Effector memory CD8-positive, alpha-beta T cell (primary cell): ENCODE results near the gene RDM1.

Source experiments
- ATAC-seq: fragments of 150-1000 bp; cut with Tn5 transposase; replicated peaks from 2 replicates; pipeline ENCODE4 v1.10.0; 2021; ENCODE audit warnings: mild to moderate bottlenecking, moderate library complexity
- DNase-seq, 3 experiments: peaks; one replicate each; pipeline ENCODE4 v3.0.0; 2021
- H3K27ac Mint-ChIP-seq, 2 donors: one replicate each; pipeline ENCODE4 v1.8.0; 2022; ENCODE audit warnings: mild to moderate bottlenecking in 2 of 2, mixed read lengths in 2 of 2, moderate library complexity in 2 of 2
- H3K27me3 Mint-ChIP-seq, 2 donors: one replicate each; pipeline ENCODE4 v1.8.0; 2022; ENCODE audit warnings: mixed read lengths in 2 of 2
- H3K36me3 Mint-ChIP-seq: one replicate; pipeline ENCODE4 v1.8.0; 2022; ENCODE audit warnings: mild to moderate bottlenecking, moderate library complexity, mixed read lengths; ENCODE audit not compliant: insufficient read depth
- H3K4me1 Mint-ChIP-seq, 2 donors: one replicate each; pipeline ENCODE4 v1.8.0; 2022; ENCODE audit warnings: low read depth in 2 of 2, mixed read lengths in 2 of 2
- H3K4me3 Mint-ChIP-seq, 2 donors: one replicate each; pipeline ENCODE4 v1.8.0; 2022; ENCODE audit warnings: mild to moderate bottlenecking in 2 of 2, mixed read lengths in 2 of 2, moderate library complexity in 2 of 2
- H3K9me3 Mint-ChIP-seq, 2 donors: one replicate each; pipeline ENCODE4 v1.8.0; 2022; ENCODE audit warnings: mixed read lengths in 2 of 2

Gene RDM1

GRCh38 chr17:35889818-35890773 lies 40.5 kb downstream of the RDM1 start:
- Mint-ChIP-seq H3K4me1 (peaks cover 61 to 72% of the 10 kb centered on the region in 2 donors), H3K9me3 (peaks cover 0 to 3% of the 10 kb centered on the region in 2 donors)
- DNase-seq, result peak in 1 of 3 experiments; percentile 36

GRCh38 chr17:35889241-35889640 lies 41.3 kb downstream of the RDM1 start:
- peaks cover 0 to 3% of the 10 kb centered on the region in 2 donors for H3K9me3 Mint-ChIP-seq
- H3K4me1 Mint-ChIP-seq, result peaks cover 58 to 67% of the 10 kb centered on the region in 2 donors
- no peaks in the 10 kb centered on the region for H3K27me3 Mint-ChIP-seq
- DNase-seq (peak; percentile 46 to 60 (median 52)), ATAC-seq (peak; percentile 62)
- peak overlapping the region; percentile 83 to 99 for H3K27ac Mint-ChIP-seq
- H3K36me3 Mint-ChIP-seq, result peaks cover 32% of the 10 kb centered on the region
- H3K4me3 Mint-ChIP-seq, result peak overlapping the region; percentile 67 to 76

More at GRCh38 chr17:35889818-35890773, 40.5 kb downstream of the RDM1 start:
- ATAC-seq, result peak; percentile 31
- peaks cover 36% of the 10 kb centered on the region for H3K36me3 Mint-ChIP-seq
- H3K4me3 Mint-ChIP-seq, result peak overlapping the region; percentile 47 to 76
- H3K27ac Mint-ChIP-seq, result peak overlapping the region; percentile 83 to 99
- H3K27me3 Mint-ChIP-seq, result no peaks in the 10 kb centered on the region

GRCh38 chr17:35879773-35880654 lies 50.6 kb downstream of the RDM1 start, which contains the start of gene CCL5:
TSS of gene CCL5 (minus strand) at chr17:35880360.
- DNase-seq (peak; percentile 69 to 84 (median 72)), ATAC-seq (peak; percentile 86)
- no peaks in the 10 kb centered on the region for H3K27me3 Mint-ChIP-seq
- H3K36me3 Mint-ChIP-seq, result peaks cover 56% of the 10 kb centered on the region
- peak within 1 kb of the TSS; percentile 95 for H3K27ac Mint-ChIP-seq
- peaks cover 42 to 44% of the 10 kb centered on the region in 2 donors for H3K4me1 Mint-ChIP-seq
- peak within 1 kb of the TSS; percentile 89 to 92 for H3K4me3 Mint-ChIP-seq
- H3K9me3 Mint-ChIP-seq, result no peaks in the 10 kb centered on the region

- no peak for ATAC-seq
- Mint-ChIP-seq H3K27me3 (no peaks in the 10 kb centered on the region), H3K36me3 (peaks cover 72% of the 10 kb centered on the region), H3K27ac (peak overlapping the region; percentile 95), H3K4me1 (peaks cover 48 to 49% of the 10 kb centered on the region in 2 donors), H3K4me3 (peak overlapping the region; percentile 89 to 92), H3K9me3 (no peaks in the 10 kb centered on the region)
- DNase-seq, result peak in 1 of 3 experiments; percentile 39
Observed at GRCh38 chr17:35878361-35878760, 52.2 kb downstream of the RDM1 start.

GRCh38 chr17:35877345-35878029 lies 53.1 kb downstream of the RDM1 start:
- no peaks in the 10 kb centered on the region for H3K9me3 Mint-ChIP-seq
- peak overlapping the region; percentile 95 for H3K27ac Mint-ChIP-seq
- peaks cover 81% of the 10 kb centered on the region for H3K36me3 Mint-ChIP-seq
- peak overlapping the region; percentile 89 to 92 for H3K4me3 Mint-ChIP-seq
- DNase-seq, result no peak
- no peaks in the 10 kb centered on the region for H3K27me3 Mint-ChIP-seq
- ATAC-seq, result no peak
- H3K4me1 Mint-ChIP-seq, result peaks cover 50 to 54% of the 10 kb centered on the region in 2 donors

- Mint-ChIP-seq H3K4me1 (peaks cover 55 to 59% of the 10 kb centered on the region in 2 donors), H3K27me3 (no peaks in the 10 kb centered on the region)
Observed at GRCh38 chr17:35876534-35876933, 54.0 kb downstream of the RDM1 start.

GRCh38 chr17:35875800-35876139 lies 54.8 kb downstream of the RDM1 start:
- DNase-seq (no peak), ATAC-seq (no peak)
- H3K27me3 Mint-ChIP-seq, result no peaks in the 10 kb centered on the region
- peak overlapping the region; percentile 95 for H3K27ac Mint-ChIP-seq
- H3K4me3 Mint-ChIP-seq, result peak overlapping the region; percentile 89 to 92
- peaks cover 56 to 62% of the 10 kb centered on the region in 2 donors for H3K4me1 Mint-ChIP-seq
- H3K36me3 Mint-ChIP-seq, result peaks cover 96% of the 10 kb centered on the region
- no peaks in the 10 kb centered on the region for H3K9me3 Mint-ChIP-seq

More at GRCh38 chr17:35876534-35876933, 54.0 kb downstream of the RDM1 start:
- ATAC-seq (no peak), DNase-seq (no peak)
- Mint-ChIP-seq H3K9me3 (no peaks in the 10 kb centered on the region), H3K27ac (peak overlapping the region; percentile 95), H3K36me3 (peaks cover 91% of the 10 kb centered on the region), H3K4me3 (peak overlapping the region; percentile 89 to 92)

GRCh38 chr17:35875072-35875799 lies 55.3 kb downstream of the RDM1 start:
- H3K27ac Mint-ChIP-seq, result peak overlapping the region; percentile 95
- peaks cover 52 to 57% of the 10 kb centered on the region in 2 donors for H3K4me1 Mint-ChIP-seq
- DNase-seq, result peak in 1 of 3 experiments; percentile 25
- peaks cover 97% of the 10 kb centered on the region for H3K36me3 Mint-ChIP-seq
- ATAC-seq, result peak; percentile 36
- peak overlapping the region; percentile 89 to 92 for H3K4me3 Mint-ChIP-seq
- no peaks in the 10 kb centered on the region for H3K27me3 Mint-ChIP-seq
- no peaks in the 10 kb centered on the region for H3K9me3 Mint-ChIP-seq

- Mint-ChIP-seq H3K27me3 (no peaks in the 10 kb centered on the region), H3K4me3 (peak overlapping the region in 1 of 2 donors; percentile 27), H3K36me3 (peaks cover 70% of the 10 kb centered on the region), H3K4me1 (peaks cover 44 to 52% of the 10 kb centered on the region in 2 donors), H3K27ac (peak overlapping the region; percentile 83 to 95), H3K9me3 (no peaks in the 10 kb centered on the region)
- no peak for ATAC-seq
- no peak for DNase-seq
Observed at GRCh38 chr17:35872196-35872980, 58.2 kb downstream of the RDM1 start.

GRCh38 chr17:35870906-35871819 lies 59.4 kb downstream of the RDM1 start:
- Mint-ChIP-seq H3K9me3 (no peaks in the 10 kb centered on the region), H3K27ac (peak overlapping the region in 1 of 2 donors; percentile 54), H3K4me3 (no peak overlapping the region), H3K36me3 (peaks cover 61% of the 10 kb centered on the region), H3K27me3 (no peaks in the 10 kb centered on the region), H3K4me1 (peaks cover 41 to 50% of the 10 kb centered on the region in 2 donors)
- DNase-seq (no peak), ATAC-seq (peak; percentile 57)

GRCh38 chr17:35868737-35869136 lies 61.8 kb downstream of the RDM1 start, which contains the start of gene HEATR9:
TSS of gene HEATR9 (minus strand) at chr17:35868891. CDS start at chr17:35868742, 149 bp downstream.
- no peaks in the 10 kb centered on the region for H3K27me3 Mint-ChIP-seq
- H3K27ac Mint-ChIP-seq, result peak within 1 kb of the TSS; percentile 11 to 54
- H3K9me3 Mint-ChIP-seq, result no peaks in the 10 kb centered on the region
- peaks cover 39 to 43% of the 10 kb centered on the region in 2 donors for H3K4me1 Mint-ChIP-seq
- H3K36me3 Mint-ChIP-seq, result peaks cover 44% of the 10 kb centered on the region
- ATAC-seq (no peak), DNase-seq (no peak)
- no peak within 1 kb of the TSS for H3K4me3 Mint-ChIP-seq
